Upper lobe of left lung (tissue), 6 donors: ENCODE results near the gene NCOR1. TPM values are rescaled to one million over a fixed set of nuclear protein-coding genes. Genes with fewer than 3 reads are reported as not detected.

Experiments used
- ATAC-seq, 2 donors: fragments of 200-7000 bp; cut with Tn5 transposase; one replicate each; pipeline ENCODE4 v1.9.1; 2022; ENCODE audit warnings: mild to moderate bottlenecking in 2 of 2, moderate library complexity in 2 of 2; ENCODE audit not compliant: low FRiP score in 2 of 2
- DNase-seq, 2 donors: peaks; one replicate each; pipeline ENCODE4 v3.0.0-alpha.2; 2019 to 2020
- H3K27ac ChIP-seq, 4 donors: fragments of 200-600 bp; sonication (generic); one replicate each; pipeline ENCODE4 v1.5.1; 2016 to 2019
- H3K27me3 ChIP-seq, 4 donors: fragments of 200-600 bp; sonication (generic); one replicate each; pipeline ENCODE4 v1.5.1; 2017 to 2019
- H3K36me3 ChIP-seq, 4 donors: fragments of 200-600 bp; sonication (generic); one replicate each; pipeline ENCODE4 v1.5.1; 2016 to 2019
- H3K4me1 ChIP-seq, 4 donors: fragments of 200-600 bp; sonication (generic); one replicate each; pipeline ENCODE4 v1.5.1; 2018 to 2019
- H3K4me3 ChIP-seq, 4 donors: fragments of 200-600 bp; sonication (generic); one replicate each; pipeline ENCODE4 v1.5.1; 2017 to 2019; ENCODE audit warnings: mild to moderate bottlenecking in 2 of 4, moderate library complexity in 1 of 4
- H3K9me3 ChIP-seq, 4 donors: fragments of 200-600 bp; sonication (generic); one replicate each; pipeline ENCODE4 v1.5.1; 2018 to 2019
- EP300 ChIP-seq, 4 donors: sonication (generic); formaldehyde crosslinking; IDR thresholded peaks; one replicate each; pipeline ENCODE4 v1.5.1; 2017; ENCODE audit warnings: antibody characterized with exemption in 4 of 4, control low read depth in 2 of 4
- POLR2A ChIP-seq, 4 donors: fragments of 450-650 bp; IDR thresholded peaks; one replicate each; pipeline ENCODE4 v1.5.1; 2016 to 2017; ENCODE audit warnings: antibody characterized with exemption in 4 of 4, mild to moderate bottlenecking in 2 of 4
- POLR2AphosphoS5 ChIP-seq, 2 donors: sonication (generic); formaldehyde crosslinking; IDR thresholded peaks; one replicate each; pipeline ENCODE4 v1.5.1; 2017; ENCODE audit warnings: antibody characterized with exemption in 2 of 2
- WGBS, 2 donors: methylation state at CpG; one replicate each; pipeline ENCODE4 v1.1.5; 2017 to 2018; 5-methylcytosine and 5-hydroxymethylcytosine counted together
- total RNA-seq, 6 donors: library from RNA; depleted of rRNA in 4 of 6; stranded (reverse); fragments of >200 nt in 4 of 6; gene quantifications; one replicate each; pipeline versions ENCODE4 v1.1.0 to v1.2.1, GENCODE V29; 2016 to 2021
- TF ChIP-seq, protein P1 (sequence below), 6 experiments: fragments of 450-650 bp in 4 of 6; fragments of 200-600 bp in 2 of 6; sonication (generic) in 2 of 6; IDR thresholded peaks; one replicate each; pipeline ENCODE4 v1.5.1; 2016 to 2019; ENCODE audit warnings: antibody characterized with exemption in 6 of 6
- donor health status: DM: no; HTN: no; CAD: no; lungs with moderate emphysema.
- donor health status: DM: no; HTN: yes; CAD: no; lungs with severe emphysema.

NCOR1 gene
- total RNA-seq, 6 donors from 2014 or later = 111 to 301 (median 147) TPM

DNA sequence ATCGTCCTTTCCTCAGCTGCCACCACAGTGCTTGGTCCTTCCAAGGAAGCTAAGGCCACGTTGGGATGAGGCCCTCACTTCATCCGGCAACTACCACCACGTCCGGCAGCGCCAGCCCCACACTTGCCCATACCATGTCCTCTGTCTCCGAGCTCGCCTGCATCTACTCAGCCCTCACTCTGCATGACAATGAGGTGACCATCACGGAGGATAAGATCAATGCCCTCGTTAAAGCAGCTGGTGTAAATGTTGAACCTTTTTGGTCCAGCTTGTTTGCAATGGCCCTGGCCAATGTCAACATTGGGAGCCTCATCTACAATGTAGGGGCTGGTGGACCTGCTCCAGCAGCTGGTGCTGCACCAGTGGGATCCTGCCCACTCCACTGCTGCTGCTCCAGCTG, 170.8 kb downstream of the NCOR1 start:
- TF ChIP-seq POLR2A (IDR thresholded peaks at IDR 0.05) (no peak), POLR2AphosphoS5 (IDR thresholded peaks at IDR 0.05) (no peak), EP300 (IDR thresholded peaks at IDR 0.05) (no peak)
- TF ChIP-seq, protein P1, sequence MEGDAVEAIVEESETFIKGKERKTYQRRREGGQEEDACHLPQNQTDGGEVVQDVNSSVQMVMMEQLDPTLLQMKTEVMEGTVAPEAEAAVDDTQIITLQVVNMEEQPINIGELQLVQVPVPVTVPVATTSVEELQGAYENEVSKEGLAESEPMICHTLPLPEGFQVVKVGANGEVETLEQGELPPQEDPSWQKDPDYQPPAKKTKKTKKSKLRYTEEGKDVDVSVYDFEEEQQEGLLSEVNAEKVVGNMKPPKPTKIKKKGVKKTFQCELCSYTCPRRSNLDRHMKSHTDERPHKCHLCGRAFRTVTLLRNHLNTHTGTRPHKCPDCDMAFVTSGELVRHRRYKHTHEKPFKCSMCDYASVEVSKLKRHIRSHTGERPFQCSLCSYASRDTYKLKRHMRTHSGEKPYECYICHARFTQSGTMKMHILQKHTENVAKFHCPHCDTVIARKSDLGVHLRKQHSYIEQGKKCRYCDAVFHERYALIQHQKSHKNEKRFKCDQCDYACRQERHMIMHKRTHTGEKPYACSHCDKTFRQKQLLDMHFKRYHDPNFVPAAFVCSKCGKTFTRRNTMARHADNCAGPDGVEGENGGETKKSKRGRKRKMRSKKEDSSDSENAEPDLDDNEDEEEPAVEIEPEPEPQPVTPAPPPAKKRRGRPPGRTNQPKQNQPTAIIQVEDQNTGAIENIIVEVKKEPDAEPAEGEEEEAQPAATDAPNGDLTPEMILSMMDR (IDR thresholded peaks at IDR 0.05) = no peak
- DNase-seq (no peak), ATAC-seq (peak in 1 of 2 donors; percentile 36)
- Histone ChIP-seq H3K4me1 (no peaks in the 10 kb centered on the region), H3K36me3 (peaks cover 9 to 100% (median 53%) of the 10 kb centered on the region in 4 donors), H3K9me3 (no peaks in the 10 kb centered on the region), H3K27ac (no peak overlapping the region), H3K27me3 (no peaks in the 10 kb centered on the region), H3K4me3 (no peak overlapping the region)
- 90 to 91% methylated on average over 10 of the region's 10 CpGs for WGBS, 2 donors

DNA sequence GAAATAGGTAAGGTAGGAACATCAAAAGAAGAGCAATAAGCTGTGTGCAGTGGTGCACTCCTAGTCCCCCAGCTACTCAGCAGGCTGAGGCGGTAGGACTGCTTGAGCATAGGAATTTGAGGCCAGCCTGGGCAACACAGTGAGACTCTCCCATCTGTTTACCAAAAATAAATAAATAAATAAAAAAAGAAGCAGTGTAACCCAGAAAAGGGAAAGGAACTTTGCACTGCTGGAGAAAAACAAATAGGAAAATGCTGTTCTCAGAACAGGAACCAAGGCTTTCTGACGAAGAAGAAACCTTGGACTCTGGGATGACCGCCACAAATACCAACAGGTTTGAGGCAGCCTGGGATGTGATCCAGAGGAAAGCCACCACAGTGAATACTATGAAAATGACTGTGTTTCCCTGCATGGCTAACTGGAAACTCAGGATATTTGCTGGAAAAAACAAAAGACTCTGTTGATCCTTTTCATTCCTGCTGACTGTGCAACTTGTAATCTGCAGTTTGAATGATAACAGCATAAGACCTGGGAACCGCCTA, 174.6 kb downstream of the NCOR1 start:
- no peaks in the 10 kb centered on the region for H3K4me1 ChIP-seq
- ATAC-seq = peak in 1 of 2 donors; percentile 47

DNA sequence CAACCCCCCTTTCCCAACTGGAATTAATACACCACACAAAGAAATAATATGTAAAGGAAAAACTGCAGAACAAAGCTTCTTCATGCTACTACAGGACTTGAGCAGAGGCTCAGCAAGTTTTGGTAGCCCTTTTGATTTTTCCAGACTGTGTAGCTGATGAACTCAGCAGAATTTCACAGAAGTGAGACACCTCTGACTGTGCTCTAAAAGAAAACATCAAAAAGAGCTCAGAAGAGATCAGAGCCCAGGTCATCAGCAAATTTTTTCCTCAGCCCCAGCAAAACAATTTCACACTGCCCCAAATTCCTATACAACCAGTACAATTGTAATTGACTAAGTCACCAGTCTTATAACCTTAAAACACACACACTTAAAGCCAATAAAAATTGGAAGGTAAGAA, 177.7 kb downstream of the NCOR1 start:
- Histone ChIP-seq H3K4me3 (no peak overlapping the region), H3K27me3 (no peaks in the 10 kb centered on the region), H3K27ac (no peak overlapping the region), H3K36me3 (peaks cover 13 to 98% (median 62%) of the 10 kb centered on the region in 4 donors), H3K4me1 (no peaks in the 10 kb centered on the region), H3K9me3 (no peaks in the 10 kb centered on the region)
- ATAC-seq = no peak
- DNase-seq = no peak
- no peak for TF ChIP-seq EP300 (IDR thresholded peaks at IDR 0.05)
- no peak for TF ChIP-seq POLR2A (IDR thresholded peaks at IDR 0.05)
- TF ChIP-seq POLR2AphosphoS5 (IDR thresholded peaks at IDR 0.05) = no peak
- TF ChIP-seq, protein P1 (IDR thresholded peaks at IDR 0.05) = no peak

More for the DNA sequence above, 174.6 kb downstream of the NCOR1 start:
- WGBS, 2 donors = 86 to 87% methylated on average over 4 of the region's 4 CpGs
- no peaks in the 10 kb centered on the region for H3K27me3 ChIP-seq
- H3K36me3 ChIP-seq = peaks cover 4 to 99% (median 58%) of the 10 kb centered on the region in 4 donors
- DNase-seq = no peak
- H3K9me3 ChIP-seq = no peaks in the 10 kb centered on the region
- TF ChIP-seq EP300 (IDR thresholded peaks at IDR 0.05) = no peak
- TF ChIP-seq POLR2AphosphoS5 (IDR thresholded peaks at IDR 0.05) = no peak
- no peak for TF ChIP-seq POLR2A (IDR thresholded peaks at IDR 0.05)
- TF ChIP-seq, protein P1 (IDR thresholded peaks at IDR 0.05) = no peak
- H3K4me3 ChIP-seq = no peak overlapping the region
- H3K27ac ChIP-seq = peak overlapping the region in 1 of 4 donors; percentile 27

DNA sequence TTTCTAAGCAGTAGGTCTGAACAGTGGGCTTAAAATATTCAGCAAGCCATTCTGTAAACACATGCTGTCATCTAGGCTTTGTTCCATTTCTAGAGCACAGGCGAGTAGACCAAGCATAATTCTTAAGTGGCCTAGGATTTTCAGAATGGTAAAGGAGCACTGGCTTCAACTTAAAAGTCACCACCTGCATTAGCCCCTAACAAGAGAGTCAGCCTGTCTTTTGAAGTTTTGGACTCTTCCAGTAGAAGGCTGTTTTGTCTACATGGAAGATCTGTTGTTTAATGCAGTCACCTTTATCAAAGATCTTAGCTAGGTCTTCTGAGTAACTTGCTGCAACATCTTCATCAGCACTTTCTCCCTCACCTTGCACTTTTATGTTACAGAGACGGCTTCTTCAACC, 179.1 kb downstream of the NCOR1 start:
- no peaks in the 10 kb centered on the region for H3K4me1 ChIP-seq
- no peaks in the 10 kb centered on the region for H3K9me3 ChIP-seq
- no peaks in the 10 kb centered on the region for H3K27me3 ChIP-seq
- TF ChIP-seq POLR2A (IDR thresholded peaks at IDR 0.05) (no peak), POLR2AphosphoS5 (IDR thresholded peaks at IDR 0.05) (no peak), EP300 (IDR thresholded peaks at IDR 0.05) (no peak)
- TF ChIP-seq, protein P1 (IDR thresholded peaks at IDR 0.05) = no peak
- 92 to 97% methylated on average over 2 of the region's 2 CpGs for WGBS, 2 donors
- ATAC-seq = no peak
- no peak overlapping the region for H3K4me3 ChIP-seq
- peaks cover 16 to 98% (median 63%) of the 10 kb centered on the region in 4 donors for H3K36me3 ChIP-seq
- no peak for DNase-seq
- H3K27ac ChIP-seq = peak overlapping the region in 1 of 4 donors; percentile 30
